Mesendoderm (in vitro differentiated cells): ENCODE measurements around the gene FAR1. TPM values are rescaled to one million over a fixed set of nuclear protein-coding genes. Genes with fewer than 3 reads are reported as not detected.

Experiments
- DNase-seq: peaks from one replicate; pipeline ENCODE4 v3.0.0; 2013
- H2AK5ac ChIP-seq: 2 replicates; pipeline ENCODE4 v1.6.1; 2013; ENCODE audit warnings: low read length, inconsistent platforms
- H2BK120ac ChIP-seq: 2 replicates; pipeline ENCODE4 v1.6.1; 2013; ENCODE audit warnings: low read depth, mild to moderate bottlenecking, low read length, moderate library complexity, mixed read lengths
- H2BK15ac ChIP-seq: replicated peaks from 2 replicates; pipeline ENCODE4 v1.6.1; 2013; ENCODE audit warnings: low read depth, mild to moderate bottlenecking, moderate library complexity
- H2BK5ac ChIP-seq: 2 replicates; pipeline ENCODE4 v1.6.1; 2013; ENCODE audit warnings: low read length, inconsistent platforms
- H3K18ac ChIP-seq: 2 replicates; pipeline ENCODE4 v1.6.1; 2013; ENCODE audit warnings: mild to moderate bottlenecking, low read length, mixed read lengths
- H3K23ac ChIP-seq: one replicate; pipeline ENCODE4 v1.6.1; 2013; ENCODE audit warnings: low read length
- H3K27ac ChIP-seq: 2 replicates; pipeline ENCODE4 v1.5.1; 2013; ENCODE audit warnings: low read depth, mild to moderate bottlenecking, inconsistent platforms, low read length, moderate library complexity
- H3K27me3 ChIP-seq: 2 replicates; pipeline ENCODE4 v1.6.1; 2013; ENCODE audit warnings: low read length, control low read depth, mild to moderate bottlenecking, inconsistent platforms; ENCODE audit not compliant: insufficient read depth, poor library complexity
- H3K36me3 ChIP-seq: 2 replicates; pipeline ENCODE4 v1.6.1; 2013; ENCODE audit warnings: low read length, inconsistent platforms; ENCODE audit not compliant: control insufficient read depth, insufficient read depth
- H3K4ac ChIP-seq: one replicate; pipeline ENCODE4 v1.6.1; 2013; ENCODE audit warnings: low read depth, mild to moderate bottlenecking, low read length, moderate library complexity
- H3K4me1 ChIP-seq: 2 replicates; pipeline ENCODE4 v1.6.1; 2013; ENCODE audit warnings: low read depth, low read length, inconsistent platforms; ENCODE audit not compliant: control insufficient read depth
- H3K4me2 ChIP-seq: 2 replicates; pipeline ENCODE4 v1.6.1; 2013; ENCODE audit warnings: low read length
- H3K4me3 ChIP-seq: 2 replicates; pipeline ENCODE4 v1.5.1; 2013; ENCODE audit warnings: mild to moderate bottlenecking, low read length
- H3K56ac ChIP-seq: one replicate; pipeline ENCODE4 v1.6.1; 2013; ENCODE audit warnings: low read length
- H3K79me1 ChIP-seq: 2 replicates; pipeline ENCODE4 v1.6.1; 2013; ENCODE audit warnings: low read length, inconsistent platforms
- H3K79me2 ChIP-seq: 2 replicates; pipeline ENCODE4 v1.6.1; 2013; ENCODE audit warnings: mild to moderate bottlenecking, low read length; ENCODE audit not compliant: control insufficient read depth, insufficient read depth
- H3K9ac ChIP-seq: 2 replicates; pipeline ENCODE4 v1.6.1; 2013; ENCODE audit warnings: low read length, inconsistent platforms
- H4K5ac ChIP-seq: one replicate; pipeline ENCODE4 v1.6.1; 2013; ENCODE audit warnings: low read length
- H4K8ac ChIP-seq: one replicate; pipeline ENCODE4 v1.6.1; 2013; ENCODE audit warnings: low read depth, mild to moderate bottlenecking, control low read depth, low read length, moderate library complexity
- WGBS: extraction: QIAGEN DNeasy Blood & Tissue Kit; methylation state at CpG from one replicate; pipeline ENCODE4 v1.1.7; 2013; ENCODE audit warnings: low lambda C conversion rate, missing lambda C conversion rate; ENCODE audit not compliant: insufficient coverage; ENCODE audit errors: extremely low coverage; 5-methylcytosine and 5-hydroxymethylcytosine counted together
- small RNA-seq: library from polyadenylated mRNA; stranded (forward); fragments of <200 nt; extraction: miRNeasy Mini kit (QIAGEN cat#:217004); gene quantifications from one replicate; pipeline ENCODE3, GENCODE V24; 2013; ENCODE audit not compliant: insufficient read depth

FAR1 gene

GRCh38 chr11:13781153-13781552 is 112.7 kb downstream of the FAR1 start:
- no peak overlapping the region for H3K9ac ChIP-seq
- no peak overlapping the region for H2BK120ac ChIP-seq
- H3K23ac ChIP-seq: no peak overlapping the region
- H3K27me3 ChIP-seq: no peaks in the 10 kb centered on the region
- H3K4me3 ChIP-seq: no peak overlapping the region
- H4K5ac ChIP-seq: no peak overlapping the region
- H2AK5ac ChIP-seq: no peak overlapping the region
- H4K8ac ChIP-seq: no peak overlapping the region
- no peaks in the 10 kb centered on the region for H3K79me1 ChIP-seq
- no peak overlapping the region for H3K18ac ChIP-seq
- no peak overlapping the region for H2BK15ac ChIP-seq
- WGBS: no CpG with 5 or more reads among the region's 6 CpGs
- H3K56ac ChIP-seq: no peak overlapping the region
- H2BK5ac ChIP-seq: no peak overlapping the region
- no peaks in the 10 kb centered on the region for H3K36me3 ChIP-seq
- no peak overlapping the region for H3K4ac ChIP-seq
- H3K79me2 ChIP-seq: no peaks in the 10 kb centered on the region
- DNase-seq: peak; percentile 90
- H3K4me2 ChIP-seq: no peak overlapping the region
- H3K4me1 ChIP-seq: peaks cover 16% of the 10 kb centered on the region
- H3K27ac ChIP-seq: no peak overlapping the region

Small RNA genes within 50 kb of the gene (small RNA-seq; reads per million reads assigned to genes)
- gene AC013828.1: not detected
- not detected for gene RF00019
- not detected for gene RPL39P26
